HCT116 (cell line): ENCODE data around the gene PROSER3. TPM values are rescaled to one million over a fixed set of nuclear protein-coding genes. Genes with fewer than 3 reads are reported as not detected.

Experiments
- ATAC-seq: fragments of 200-7000 bp; cut with Tn5 transposase; 2 replicates; pipeline ENCODE4 v1.9.1; 2020; ENCODE audit warnings: mild to moderate bottlenecking, moderate library complexity
- BruUV-seq: library from RNA; stranded (reverse); fragments of 400-500 nt; replicated peaks from 2 replicates; lab custom pipeline; 2021; lab: Mats Ljungman, UMichigan
- CTCF ChIA-PET: fragments of 300-600 bp; sonication (Branson Sonifier 250); formaldehyde crosslinking; loops from one replicate; lab custom pipeline; 2021; ENCODE audit warnings: antibody characterized with exemption; lab: Charles Lee
- POLR2A ChIA-PET: fragments of 300-600, 350-600 bp; sonication (Branson Sonifier 250); formaldehyde crosslinking; loops from one replicate; lab custom pipeline; 2021; ENCODE audit warnings: antibody characterized with exemption; lab: Charles Lee
- RAD21 ChIA-PET, 2 experiments: fragments of 300-600 bp; sonication (Branson Sonifier 250); formaldehyde crosslinking; loops; one replicate each; lab custom pipeline; 2023; ENCODE audit warnings: low total read pairs in 2 of 2; ENCODE audit not compliant: uncharacterized antibody in 2 of 2, unreplicated experiment in 2 of 2, low non-redundant PET in 1 of 2; lab: Charles Lee
- DNase-seq: peaks from one replicate; pipeline ENCODE4 v3.0.0-alpha.2; 2010; ENCODE audit warnings: low read depth, low spot score
- H2AFZ ChIP-seq: fragments of 200-600 bp; shearing (Covaris generic), sonication (generic); 2 replicates; pipeline ENCODE4 v1.6.1; 2017; ENCODE audit warnings: low read depth, mixed run types, mixed read lengths, antibody characterized with exemption, low read length; ENCODE audit not compliant: poor library complexity, severe bottlenecking
- H3K27ac ChIP-seq: 2 replicates; pipeline ENCODE4 v1.5.1; 2012; ENCODE audit warnings: low read depth, low read length
- H3K27me3 ChIP-seq: fragments of 200-600 bp; sonication (generic); 2 replicates; pipeline ENCODE4 v1.6.1; 2016; ENCODE audit warnings: mixed run types, low read length, mixed read lengths; ENCODE audit not compliant: insufficient read depth
- H3K36me3 ChIP-seq, 2 experiments: fragments of 200-500 bp in 1 of 2; fragments of 200-600 bp in 1 of 2; sonication (Bioruptor generic) in 1 of 2; sonication (generic) in 1 of 2; 2 replicates each; pipeline versions ENCODE4 v1.5.1 to v1.6.1; 2014 to 2016; ENCODE audit warnings: low read length in 2 of 2, inconsistent platforms in 1 of 2, mixed read lengths in 1 of 2, mixed run types in 1 of 2; ENCODE audit not compliant: insufficient read depth in 2 of 2, control insufficient read depth in 1 of 2
- H3K4me1 ChIP-seq, 2 experiments: fragments of 200-600 bp in 1 of 2; sonication (generic) in 1 of 2; 2 replicates each; pipeline versions ENCODE4 v1.5.1 to v1.6.1; 2012 to 2017; ENCODE audit warnings: low read length in 2 of 2, inconsistent platforms in 1 of 2, mild to moderate bottlenecking in 1 of 2, mixed read lengths in 1 of 2, mixed run types in 1 of 2, moderate library complexity in 1 of 2; ENCODE audit not compliant: insufficient read depth in 2 of 2, control insufficient read depth in 1 of 2
- H3K4me2 ChIP-seq: fragments of 200-600 bp; sonication (generic); 2 replicates; pipeline ENCODE4 v1.6.1; 2017; ENCODE audit warnings: mixed run types, low read length, mixed read lengths
- H3K4me3 ChIP-seq, 2 experiments: fragments of 200-600 bp in 1 of 2; sonication (generic) in 1 of 2; replicated peaks in 1 of 2; 2 replicates each; pipeline ENCODE4 v1.5.1; 2011 to 2016; ENCODE audit warnings: low read length in 2 of 2, control low read depth in 1 of 2, low read depth in 1 of 2, mild to moderate bottlenecking in 1 of 2, mixed read lengths in 1 of 2, mixed run types in 1 of 2
- H3K79me2 ChIP-seq: fragments of 200-600 bp; sonication (generic); 2 replicates; pipeline ENCODE4 v1.6.1; 2017; ENCODE audit warnings: mild to moderate bottlenecking, mixed run types, low read length, moderate library complexity, mixed read lengths; ENCODE audit not compliant: insufficient read depth
- H3K9ac ChIP-seq: fragments of 200-600 bp; sonication (generic); 2 replicates; pipeline ENCODE4 v1.6.1; 2016; ENCODE audit warnings: low read length, mixed read lengths
- H3K9me2 ChIP-seq: fragments of 200-600 bp; sonication (generic), shearing (Covaris generic); 2 replicates; pipeline ENCODE4 v1.6.1; 2017; ENCODE audit warnings: mixed run types, mild to moderate bottlenecking, moderate library complexity; ENCODE audit not compliant: insufficient read depth
- H3K9me3 ChIP-seq, 2 experiments: fragments of 200-500 bp in 1 of 2; fragments of 200-600 bp in 1 of 2; sonication (Bioruptor generic) in 1 of 2; sonication (generic) in 1 of 2; 2 replicates each; pipeline ENCODE4 v1.6.1; 2014 to 2017; ENCODE audit warnings: low read length in 2 of 2, mixed read lengths in 2 of 2, inconsistent platforms in 1 of 2, low read depth in 1 of 2, mild to moderate bottlenecking in 1 of 2, mixed run types in 1 of 2, moderate library complexity in 1 of 2; ENCODE audit not compliant: control insufficient read depth in 1 of 2, insufficient read depth in 1 of 2
- H4K20me1 ChIP-seq: fragments of 200-600 bp; sonication (generic), shearing (Covaris generic); 2 replicates; pipeline ENCODE4 v1.6.1; 2017; ENCODE audit warnings: mixed run types, mild to moderate bottlenecking, moderate library complexity; ENCODE audit not compliant: insufficient read depth
- CTCF ChIP-seq, 3 experiments: fragments of 200-600 bp in 1 of 3; sonication (generic) in 1 of 3; IDR thresholded peaks in 2 of 3; conservative IDR thresholded peaks in 1 of 3; 2 replicates each; pipeline ENCODE4 v1.5.1; 2012 to 2017; ENCODE audit warnings: low read depth in 2 of 3, low read length in 2 of 3, antibody characterized with exemption in 1 of 3, borderline replicate concordance in 1 of 3, control low read depth in 1 of 3, mild to moderate bottlenecking in 1 of 3, mixed read lengths in 1 of 3, mixed run types in 1 of 3, moderate library complexity in 1 of 3; ENCODE audit not compliant: insufficient read depth in 1 of 3
- EGR1 ChIP-seq: IDR thresholded peaks from 2 replicates; pipeline ENCODE4 v1.6.1; 2012; ENCODE audit warnings: low read depth
- ELF1 ChIP-seq: IDR thresholded peaks from 2 replicates; pipeline ENCODE4 v1.6.1; 2012; ENCODE audit warnings: low read depth, borderline replicate concordance
- EZH2 ChIP-seq: fragments of 200-600 bp; sonication (generic); IDR thresholded peaks from 2 replicates; pipeline ENCODE4 v1.6.1; 2017; ENCODE audit warnings: antibody characterized with exemption, mixed run types
- EZH2phosphoT487 ChIP-seq: fragments of 200-600 bp; IDR thresholded peaks from 2 replicates; pipeline ENCODE4 v1.6.1; 2018; ENCODE audit warnings: antibody characterized with exemption, borderline replicate concordance
- FOSL1 ChIP-seq: IDR thresholded peaks from 2 replicates; pipeline ENCODE4 v1.6.1; 2012; ENCODE audit warnings: low read depth
- JUND ChIP-seq: IDR thresholded peaks from 2 replicates; pipeline ENCODE4 v1.6.1; 2012
- POLR2A ChIP-seq: IDR thresholded peaks from 2 replicates; pipeline ENCODE4 v1.7.0; 2011; ENCODE audit warnings: borderline replicate concordance; ENCODE audit not compliant: insufficient read depth, insufficient read length; ENCODE audit errors: extremely low read depth
- POLR2AphosphoS5 ChIP-seq: IDR thresholded peaks from 2 replicates; pipeline ENCODE4 v1.6.1; 2011; ENCODE audit warnings: mild to moderate bottlenecking, low read depth, low read length, moderate library complexity
- SIN3A ChIP-seq: IDR thresholded peaks from 2 replicates; pipeline ENCODE4 v1.6.1; 2012; ENCODE audit warnings: low read depth
- TCF7L2 ChIP-seq: IDR thresholded peaks from 2 replicates; pipeline ENCODE4 v1.7.0; 2011; ENCODE audit warnings: borderline replicate concordance, inconsistent platforms; ENCODE audit not compliant: insufficient read depth, insufficient read length; ENCODE audit errors: extremely low read depth
- YY1 ChIP-seq: IDR thresholded peaks from 2 replicates; pipeline ENCODE4 v1.6.1; 2011; ENCODE audit warnings: low read length, low read depth, moderate library complexity, mild to moderate bottlenecking; ENCODE audit not compliant: insufficient replicate concordance; ENCODE audit errors: extremely low read depth
- ZNF274 ChIP-seq: fragments of 200-500 bp; sonication (Bioruptor generic); IDR thresholded peaks from 2 replicates; pipeline ENCODE4 v1.6.1; 2014; ENCODE audit warnings: mild to moderate bottlenecking, low read depth, low read length, inconsistent platforms
- intact Hi-C: fragments of 100-400 bp; cut with micrococcal nuclease; formaldehyde crosslinking; loops from 2 replicates; pipeline ENCODE4 v1.10.0; 2022
- total RNA-seq: library from RNA; stranded (reverse); gene quantifications from one replicate; pipeline ENCODE4 v1.2.1, GENCODE V29; 2021; ENCODE audit not compliant: unreplicated experiment
- TF ChIP-seq, protein P1 (sequence below): IDR thresholded peaks from 2 replicates; pipeline ENCODE4 v1.6.1; 2012

PROSER3 gene
- total RNA-seq, 1 experiment from 2014 or later: 42.5 TPM

DNA sequence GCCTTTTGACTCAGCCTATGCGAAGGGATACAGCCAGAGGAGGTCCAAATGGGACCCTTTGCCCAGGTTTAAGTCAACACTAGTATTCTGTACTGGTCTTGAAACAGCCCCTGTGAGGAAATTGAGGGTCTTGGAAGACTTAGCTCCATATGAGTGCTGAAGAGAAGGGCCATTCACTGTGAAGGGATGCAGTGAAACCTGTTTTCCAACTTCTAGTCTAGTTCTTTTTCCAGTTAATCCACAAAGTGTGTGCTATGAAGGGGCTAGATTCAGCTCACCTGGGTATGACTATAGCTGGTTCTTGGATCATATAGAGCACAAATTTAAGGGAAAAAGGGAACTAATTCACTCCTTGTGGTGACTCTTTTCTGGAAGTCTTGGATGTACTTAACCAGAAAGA lies 49.6 kb upstream of the PROSER3 start:
- Histone ChIP-seq H4K20me1 (no peaks in the 10 kb centered on the region), H3K9me2 (no peaks in the 10 kb centered on the region), H3K27ac (no peak overlapping the region), H3K4me1 (peaks cover 0 to 10% of the 10 kb centered on the region in 2 experiments; a peak in 1 of 4 replicates), H3K79me2 (no peaks in the 10 kb centered on the region), H3K9ac (no peak overlapping the region), H3K36me3 (no peaks in the 10 kb centered on the region), H3K9me3 (no peaks in the 10 kb centered on the region), H3K4me3 (no peak overlapping the region), H3K4me2 (no peak overlapping the region), H2AFZ (no peak overlapping the region), H3K27me3 (no peaks in the 10 kb centered on the region)
- ChIA-PET POLR2A (no interaction called here), CTCF (no interaction called here), RAD21 (no interaction called here)
- DNase-seq (no peak), ATAC-seq (no peak)
- intact Hi-C loops: no loop called here
- TF ChIP-seq CTCF (IDR thresholded peaks at IDR 0.05 in 2 of 3, conservative IDR thresholded peaks at IDR 0.05 in 1 of 3; ENCODE audit: borderline replicate concordance in 1 of 3, insufficient read depth in 1 of 3, low read depth in 2 of 3, low read length in 2 of 3) (no peak), SIN3A (no peak), ZNF274 (no peak), YY1 (no peak), EZH2phosphoT487 (no peak), POLR2AphosphoS5 (no peak), JUND (no peak), EGR1 (no peak), ELF1 (no peak), POLR2A (no peak), FOSL1 (no peak), TCF7L2 (no peak), EZH2 (no peak)
- TF ChIP-seq, protein P1, sequence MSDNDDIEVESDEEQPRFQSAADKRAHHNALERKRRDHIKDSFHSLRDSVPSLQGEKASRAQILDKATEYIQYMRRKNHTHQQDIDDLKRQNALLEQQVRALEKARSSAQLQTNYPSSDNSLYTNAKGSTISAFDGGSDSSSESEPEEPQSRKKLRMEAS: no peak
- no TSS peak for BruUV-seq
